ENCODE results near the gene WBP1. TPM values are rescaled to one million over a fixed set of nuclear protein-coding genes. Genes with fewer than 3 reads are reported as not detected.

The WBP1 gene
- total and polyA plus RNA-seq, 3 experiments from 2014 or later = 31.2 to 37.0 (median 31.6) TPM

GRCh38 chr2:74493546-74493945 lies 35.3 kb downstream of the WBP1 start:
- POLR2A ChIA-PET = no interaction called here

DNA sequence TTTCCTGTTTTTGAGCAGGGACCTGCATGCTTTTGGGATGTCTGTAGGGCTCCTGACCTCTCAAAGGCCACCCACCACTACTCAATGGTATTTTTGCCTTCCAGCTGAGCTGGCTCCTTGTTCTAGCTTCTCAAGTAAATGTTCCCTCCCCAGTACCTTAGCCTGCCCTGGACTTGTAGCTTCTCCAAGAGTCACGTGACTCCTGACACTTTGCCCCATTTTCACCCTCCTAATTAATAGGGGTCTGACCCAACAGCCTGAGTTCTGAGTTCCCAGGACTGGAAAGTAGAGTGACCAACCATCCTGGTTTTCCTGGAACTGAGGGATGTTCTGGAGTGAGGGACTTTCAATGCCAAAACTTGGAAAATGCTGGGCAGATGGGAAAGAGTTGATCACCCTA lies 37.2 kb downstream of the WBP1 start:
- Mint-ChIP-seq H3K4me3 (peak overlapping the region in 2 of 7 donors; percentile 13 to 39), H3K27me3 (peaks cover 17 to 18% of the 10 kb centered on the region in 2 donors), H3K36me3 (peaks cover 7 to 43% (median 14%) of the 10 kb centered on the region in 3 donors), H3K9me3 (no peaks in the 10 kb centered on the region), H3K4me1 (peaks cover 12 to 26% (median 18%) of the 10 kb centered on the region in 3 donors), H3K27ac (peak overlapping the region in 3 of 8 donors; percentile 34 to 69 (median 63))
- Histone ChIP-seq H3K36me3 (ENCODE audit: insufficient read depth, low read length) (peaks cover 22% of the 10 kb centered on the region), H3K4me3 (ENCODE audit: low read length) (no peak overlapping the region), H3K4me1 (ENCODE audit: insufficient read depth, low read length) (peaks cover 20% of the 10 kb centered on the region), H3K27me3 (ENCODE audit: insufficient read depth, low read length, poor library complexity, severe bottlenecking) (peaks cover 11% of the 10 kb centered on the region), H3K27ac (ENCODE audit: low read depth, low read length) (no peak overlapping the region), H3K9me3 (ENCODE audit: low read length) (no peaks in the 10 kb centered on the region)
- ChIA-PET CTCF (interaction anchor here (1.7 kb wide), 1 partner anchor 10 kb away, joined by 6 read pairs; no protein-coding TSS in a partner anchor), POLR2A (no interaction called here)
- DNase-seq = no peak

More at GRCh38 chr2:74493546-74493945, 35.3 kb downstream of the WBP1 start:
- peaks cover 9% of the 10 kb centered on the region for H3K4me1 ChIP-seq (ENCODE audit: insufficient read depth, low read length)
- Mint-ChIP-seq H3K4me3 (no peak overlapping the region), H3K36me3 (peaks cover 7 to 58% (median 16%) of the 10 kb centered on the region in 3 donors), H3K27me3 (peaks cover 4% of the 10 kb centered on the region in 2 donors), H3K27ac (peak overlapping the region in 1 of 8 donors; percentile 40), H3K4me1 (peaks cover 5 to 11% (median 11%) of the 10 kb centered on the region in 3 donors), H3K9me3 (no peaks in the 10 kb centered on the region)
- peaks cover 3% of the 10 kb centered on the region for H3K27me3 ChIP-seq (ENCODE audit: insufficient read depth, low read length, poor library complexity, severe bottlenecking)
- H3K9me3 ChIP-seq (ENCODE audit: low read length) = no peaks in the 10 kb centered on the region
- H3K27ac ChIP-seq (ENCODE audit: low read depth, low read length) = no peak overlapping the region
- H3K36me3 ChIP-seq (ENCODE audit: insufficient read depth, low read length) = peaks cover 24% of the 10 kb centered on the region
- no peak for DNase-seq
- CTCF ChIA-PET = interaction anchor here (1.0 to 1.2 kb wide), 2 partner anchors 11 to 38 kb away, joined by 4 to 10 read pairs; partner anchors contain the start of genes CCDC142 and TTC31
- H3K4me3 ChIP-seq (ENCODE audit: low read length) = no peak overlapping the region

GRCh38 chr2:74496997-74497776 lies 38.9 kb downstream of the WBP1 start:
- Mint-ChIP-seq H3K27me3 (peaks cover 30 to 36% of the 10 kb centered on the region in 2 donors), H3K4me1 (peaks cover 16 to 30% (median 20%) of the 10 kb centered on the region in 3 donors), H3K27ac (peak overlapping the region in 2 of 8 donors; percentile 9 to 26), H3K36me3 (peaks cover 0 to 26% (median 10%) of the 10 kb centered on the region in 3 donors), H3K9me3 (no peaks in the 10 kb centered on the region), H3K4me3 (peak overlapping the region; percentile 60 to 95 (median 91))
- Histone ChIP-seq H3K9me3 (ENCODE audit: low read length) (no peaks in the 10 kb centered on the region), H3K36me3 (ENCODE audit: insufficient read depth, low read length) (peaks cover 5% of the 10 kb centered on the region), H3K4me3 (ENCODE audit: low read length) (peak overlapping the region; percentile 58), H3K4me1 (ENCODE audit: insufficient read depth, low read length) (peaks cover 20% of the 10 kb centered on the region), H3K27ac (ENCODE audit: low read depth, low read length) (no peak overlapping the region), H3K27me3 (ENCODE audit: insufficient read depth, low read length, poor library complexity, severe bottlenecking) (peaks cover 11% of the 10 kb centered on the region)
- no peak for DNase-seq
- POLR2A ChIA-PET = interaction anchor here (1.1 kb wide), 1 partner anchor 24 kb away, joined by 3 read pairs; the partner anchor contains the start of gene MRPL53
- CTCF ChIA-PET = interaction anchor here (0.7 to 1.3 kb wide), 4 partner anchors 13 to 35 kb away, joined by 3 read pairs; partner anchors contain the start of genes DQX1 and MRPL53

DNA sequence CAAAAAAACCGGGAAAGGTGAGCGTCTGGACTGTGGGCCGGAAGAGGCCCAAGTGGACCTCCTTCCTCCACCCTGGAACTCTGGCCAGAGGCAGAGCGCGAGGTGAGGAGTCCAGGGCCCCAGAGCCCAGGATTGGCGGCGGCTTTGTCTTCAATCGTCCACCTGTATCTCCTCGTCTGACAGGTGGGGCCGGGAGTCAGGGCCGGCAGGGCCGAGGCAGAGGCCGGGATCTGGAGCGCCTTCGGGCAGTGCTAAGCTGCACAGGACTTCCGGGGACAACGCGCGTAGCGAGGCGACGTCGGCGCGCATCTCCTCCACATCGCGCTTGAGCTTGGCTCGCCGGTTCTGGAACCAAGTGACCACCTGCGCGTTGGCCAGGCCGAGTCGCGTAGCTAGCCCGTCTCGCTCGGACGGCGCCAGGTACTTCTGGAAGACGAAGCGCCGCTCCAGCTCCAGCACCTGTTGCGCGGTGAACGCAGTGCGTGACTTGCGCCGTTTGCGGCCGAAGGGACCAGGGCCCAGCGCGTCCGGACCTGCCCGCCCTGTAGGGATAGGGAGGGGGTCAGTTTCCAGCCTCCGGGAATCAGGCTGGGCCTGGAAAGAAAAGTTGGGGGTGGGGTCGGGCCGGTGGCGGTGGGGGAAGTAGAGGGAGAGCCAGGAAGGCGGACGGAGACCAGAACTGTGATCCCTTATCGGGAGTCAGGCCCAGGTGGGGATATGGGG lies 39.7 kb downstream of the WBP1 start:
- Histone ChIP-seq H3K36me3 (ENCODE audit: insufficient read depth, low read length) (no peaks in the 10 kb centered on the region), H3K9me3 (ENCODE audit: low read length) (no peaks in the 10 kb centered on the region), H3K27me3 (ENCODE audit: insufficient read depth, low read length, poor library complexity, severe bottlenecking) (peaks cover 18% of the 10 kb centered on the region), H3K27ac (ENCODE audit: low read depth, low read length) (no peak overlapping the region), H3K4me3 (ENCODE audit: low read length) (peak overlapping the region; percentile 58), H3K4me1 (ENCODE audit: insufficient read depth, low read length) (peaks cover 24% of the 10 kb centered on the region)
- peak overlapping the region; percentile 88 to 95 (median 91) for H3K4me3 Mint-ChIP-seq
- ChIA-PET POLR2A (interaction anchor here (1.1 kb wide), 1 partner anchor 25 kb away, joined by 3 read pairs; the partner anchor contains the start of gene MRPL53), CTCF (interaction anchor here (0.7 to 1.0 kb wide), 3 partner anchors 14 to 34 kb away, joined by 3 read pairs; partner anchors contain the start of gene DQX1)
- peaks cover 23 to 37% (median 27%) of the 10 kb centered on the region in 3 donors for H3K4me1 Mint-ChIP-seq
- peaks cover 34 to 42% of the 10 kb centered on the region in 2 donors for H3K27me3 Mint-ChIP-seq
- no peak for DNase-seq
- peaks cover 0 to 18% (median 7%) of the 10 kb centered on the region in 3 donors for H3K36me3 Mint-ChIP-seq
- H3K27ac Mint-ChIP-seq = peak overlapping the region in 7 of 8 donors; percentile 9 to 92 (median 56)
- H3K9me3 Mint-ChIP-seq = no peaks in the 10 kb centered on the region

DNA sequence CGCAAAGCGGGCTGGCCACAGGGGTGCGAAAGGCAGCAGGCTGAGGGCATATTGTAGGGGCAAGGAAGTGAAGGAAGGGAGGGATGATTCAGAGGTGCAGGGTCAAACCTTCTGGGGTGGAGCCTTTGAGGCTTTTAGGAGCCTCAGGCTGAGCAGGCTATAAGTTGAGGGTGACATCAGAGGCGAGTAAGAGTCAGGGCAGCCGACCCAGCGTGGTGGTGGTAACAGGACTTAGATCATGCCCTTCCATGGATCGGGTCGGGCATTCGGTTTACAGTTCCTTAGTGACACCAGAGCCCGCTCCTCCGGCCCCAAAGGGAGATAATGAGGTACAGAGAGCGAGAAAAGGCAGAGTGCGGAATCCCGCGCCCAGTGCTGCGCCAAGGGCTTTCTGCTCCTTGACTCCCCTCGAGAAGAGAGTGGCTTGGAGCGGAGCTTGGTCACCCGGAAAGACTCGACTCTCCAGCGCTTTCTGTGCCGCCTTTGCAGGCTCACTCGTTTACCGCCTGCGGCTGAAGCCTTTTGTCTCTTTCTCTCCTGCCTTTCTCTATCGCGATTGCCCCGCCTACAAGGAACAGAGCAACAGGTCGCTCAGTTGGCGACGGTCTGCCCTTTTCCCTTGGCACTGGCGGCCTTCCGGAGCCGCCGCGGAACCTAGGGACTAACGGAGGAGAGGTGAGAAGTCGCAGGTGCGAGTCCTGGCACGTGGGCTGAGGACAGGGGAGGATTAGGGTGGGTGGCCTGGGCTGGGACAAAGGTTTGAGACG lies 40.4 kb downstream of the WBP1 start:
- Mint-ChIP-seq H3K4me1 (peaks cover 27 to 45% (median 30%) of the 10 kb centered on the region in 3 donors), H3K4me3 (peak overlapping the region; percentile 88 to 95 (median 91)), H3K9me3 (no peaks in the 10 kb centered on the region), H3K36me3 (peaks cover 0 to 12% (median 3%) of the 10 kb centered on the region in 3 donors), H3K27me3 (peaks cover 34 to 48% of the 10 kb centered on the region in 2 donors), H3K27ac (peak overlapping the region in 7 of 8 donors; percentile 42 to 92 (median 64))
- H3K9me3 ChIP-seq (ENCODE audit: low read length) = no peaks in the 10 kb centered on the region
- H3K27ac ChIP-seq (ENCODE audit: low read depth, low read length) = no peak overlapping the region
- H3K36me3 ChIP-seq (ENCODE audit: insufficient read depth, low read length) = no peaks in the 10 kb centered on the region
- H3K27me3 ChIP-seq (ENCODE audit: insufficient read depth, low read length, poor library complexity, severe bottlenecking) = peaks cover 20% of the 10 kb centered on the region
- peak overlapping the region; percentile 58 for H3K4me3 ChIP-seq (ENCODE audit: low read length)
- POLR2A ChIA-PET = interaction anchor here (1.1 kb wide), 1 partner anchor 26 kb away, joined by 3 read pairs; the partner anchor contains the start of gene MRPL53
- CTCF ChIA-PET = interaction anchor here (0.7 to 1.8 kb wide), 4 partner anchors 15 to 46 kb away, joined by 3 to 7 read pairs (median 4); partner anchors contain the start of genes CCDC142 and TTC31
- H3K4me1 ChIP-seq (ENCODE audit: insufficient read depth, low read length) = peaks cover 31% of the 10 kb centered on the region
- DNase-seq = no peak

- POLR2A ChIA-PET = no interaction called here
- H3K27me3 ChIP-seq (ENCODE audit: insufficient read depth, low read length, poor library complexity, severe bottlenecking) = peaks cover 20% of the 10 kb centered on the region
- CTCF ChIA-PET = interaction anchor here (0.7 to 1.8 kb wide), 4 partner anchors 10 to 45 kb away, joined by 3 to 7 read pairs (median 4); partner anchors contain the start of genes CCDC142 and TTC31
- H3K36me3 ChIP-seq (ENCODE audit: insufficient read depth, low read length) = no peaks in the 10 kb centered on the region
- peaks cover 0 to 8% (median 2%) of the 10 kb centered on the region in 3 donors for H3K36me3 Mint-ChIP-seq
- H3K4me1 ChIP-seq (ENCODE audit: insufficient read depth, low read length) = peaks cover 33% of the 10 kb centered on the region
- H3K4me3 ChIP-seq (ENCODE audit: low read length) = peak within 1 kb of the TSS; percentile 58
- DNase-seq = no peak
- peaks cover 29 to 52% (median 35%) of the 10 kb centered on the region in 3 donors for H3K4me1 Mint-ChIP-seq
- peaks cover 36 to 55% of the 10 kb centered on the region in 2 donors for H3K27me3 Mint-ChIP-seq
- H3K4me3 Mint-ChIP-seq = peak within 1 kb of the TSS; percentile 88 to 95 (median 91)
- H3K9me3 Mint-ChIP-seq = peaks cover 0 to 2% (median 0%) of the 10 kb centered on the region in 5 donors
- peak within 1 kb of the TSS; percentile 36 to 92 (median 60) for H3K27ac Mint-ChIP-seq
- H3K27ac ChIP-seq (ENCODE audit: low read depth, low read length) = no peak within 1 kb of the TSS
- no peaks in the 10 kb centered on the region for H3K9me3 ChIP-seq (ENCODE audit: low read length)
Observed at GRCh38 chr2:74499267-74499939, 41.2 kb downstream of the WBP1 start, which contains the start of gene LBX2. Gene LBX2, minus strand, starts transcription at chr2:74499603. Its CDS starts 66 bp downstream, at chr2:74499537.
